Neuron (in vitro differentiated cells): Measurements from ENCODE around the gene INKA2.
A peak's percentile ranks its signal among the peaks of the same experiment; 100 is the strongest.

Experiments
- H2AFZ ChIP-seq: one replicate; pipeline ENCODE4 v1.6.1; 2013; ENCODE audit warnings: low read depth, mild to moderate bottlenecking, inconsistent platforms, low read length, moderate library complexity
- H3K27me3 ChIP-seq: one replicate; pipeline ENCODE4 v1.6.1; 2013; ENCODE audit warnings: low read length; ENCODE audit not compliant: insufficient read depth
- H3K36me3 ChIP-seq: one replicate; pipeline ENCODE4 v1.6.1; 2013; ENCODE audit warnings: low read length; ENCODE audit not compliant: insufficient read depth
- H3K4me1 ChIP-seq: one replicate; pipeline ENCODE4 v1.6.1; 2013; ENCODE audit warnings: low read length; ENCODE audit not compliant: insufficient read depth
- H3K4me3 ChIP-seq: 2 replicates; pipeline ENCODE4 v1.5.1; 2013; ENCODE audit warnings: mild to moderate bottlenecking, low read length, moderate library complexity
- H3K9me3 ChIP-seq: one replicate; pipeline ENCODE4 v1.6.1; 2013; ENCODE audit warnings: low read length

Gene INKA2

GRCh38 chr1:111768023-111768422 lies 28.8 kb upstream of the INKA2 start:
- H3K9me3 ChIP-seq = no peaks in the 10 kb centered on the region
- no peak overlapping the region for H2AFZ ChIP-seq
- H3K4me3 ChIP-seq = no peak overlapping the region
- H3K4me1 ChIP-seq = no peaks in the 10 kb centered on the region
- peaks cover 52% of the 10 kb centered on the region for H3K36me3 ChIP-seq
- H3K27me3 ChIP-seq = no peaks in the 10 kb centered on the region

- Histone ChIP-seq H3K4me3 (no peak overlapping the region), H3K4me1 (no peaks in the 10 kb centered on the region), H3K9me3 (no peaks in the 10 kb centered on the region), H3K27me3 (no peaks in the 10 kb centered on the region), H2AFZ (no peak overlapping the region), H3K36me3 (peaks cover 87% of the 10 kb centered on the region)
These were observed 23.1 kb upstream of the INKA2 start for GRCh38 chr1:111762332-111762731.

GRCh38 chr1:111761717-111762116 lies 22.5 kb upstream of the INKA2 start:
- Histone ChIP-seq H2AFZ (no peak overlapping the region), H3K9me3 (no peaks in the 10 kb centered on the region), H3K4me3 (no peak overlapping the region), H3K27me3 (no peaks in the 10 kb centered on the region), H3K4me1 (peaks cover 6% of the 10 kb centered on the region), H3K36me3 (peaks cover 85% of the 10 kb centered on the region)

GRCh38 chr1:111758373-111758772 lies 19.2 kb upstream of the INKA2 start:
- no peaks in the 10 kb centered on the region for H3K27me3 ChIP-seq
- H3K4me3 ChIP-seq = no peak overlapping the region
- no peak overlapping the region for H2AFZ ChIP-seq
- H3K4me1 ChIP-seq = peaks cover 18% of the 10 kb centered on the region
- H3K9me3 ChIP-seq = no peaks in the 10 kb centered on the region
- H3K36me3 ChIP-seq = peaks cover 56% of the 10 kb centered on the region

- Histone ChIP-seq H3K9me3 (no peaks in the 10 kb centered on the region), H3K4me1 (peaks cover 18% of the 10 kb centered on the region), H3K36me3 (peaks cover 34% of the 10 kb centered on the region), H3K27me3 (no peaks in the 10 kb centered on the region), H2AFZ (peak overlapping the region; percentile 59), H3K4me3 (peak overlapping the region; percentile 79)
These were observed 16.9 kb upstream of the INKA2 start for GRCh38 chr1:111756124-111756513.

- Histone ChIP-seq H3K9me3 (no peaks in the 10 kb centered on the region), H3K4me3 (peak within 1 kb of the TSS; percentile 79), H3K36me3 (peaks cover 28% of the 10 kb centered on the region), H2AFZ (peak within 1 kb of the TSS; percentile 65), H3K4me1 (peaks cover 18% of the 10 kb centered on the region), H3K27me3 (no peaks in the 10 kb centered on the region)
These were observed 16.3 kb upstream of the INKA2 start, which contains the start of gene DDX20 for GRCh38 chr1:111755331-111756123. TSS of gene DDX20 (plus strand) at chr1:111755901. CDS start at chr1:111755925, 24 bp downstream.

GRCh38 chr1:111754984-111755330 lies 15.8 kb upstream of the INKA2 start:
- Histone ChIP-seq H2AFZ (peak overlapping the region; percentile 65), H3K4me3 (peak overlapping the region; percentile 79), H3K4me1 (peaks cover 18% of the 10 kb centered on the region), H3K9me3 (no peaks in the 10 kb centered on the region), H3K27me3 (no peaks in the 10 kb centered on the region), H3K36me3 (peaks cover 23% of the 10 kb centered on the region)

GRCh38 chr1:111751906-111752575 lies 12.8 kb upstream of the INKA2 start:
- Histone ChIP-seq H2AFZ (no peak overlapping the region), H3K4me1 (peaks cover 29% of the 10 kb centered on the region), H3K36me3 (peaks cover 1% of the 10 kb centered on the region), H3K27me3 (no peaks in the 10 kb centered on the region), H3K4me3 (no peak overlapping the region), H3K9me3 (no peaks in the 10 kb centered on the region)

- no peaks in the 10 kb centered on the region for H3K27me3 ChIP-seq
- no peaks in the 10 kb centered on the region for H3K9me3 ChIP-seq
- no peak overlapping the region for H2AFZ ChIP-seq
- H3K36me3 ChIP-seq = no peaks in the 10 kb centered on the region
- H3K4me3 ChIP-seq = no peak overlapping the region
- peaks cover 21% of the 10 kb centered on the region for H3K4me1 ChIP-seq
These were observed 11.7 kb upstream of the INKA2 start for GRCh38 chr1:111750856-111751255.

GRCh38 chr1:111749628-111750027 lies 10.4 kb upstream of the INKA2 start:
- Histone ChIP-seq H3K9me3 (no peaks in the 10 kb centered on the region), H3K27me3 (no peaks in the 10 kb centered on the region), H3K36me3 (no peaks in the 10 kb centered on the region), H3K4me1 (peaks cover 18% of the 10 kb centered on the region), H3K4me3 (no peak overlapping the region), H2AFZ (no peak overlapping the region)

GRCh38 chr1:111747947-111748346 lies 8.8 kb upstream of the INKA2 start:
- peaks cover 14% of the 10 kb centered on the region for H3K4me1 ChIP-seq
- H2AFZ ChIP-seq = no peak overlapping the region
- H3K27me3 ChIP-seq = no peaks in the 10 kb centered on the region
- no peaks in the 10 kb centered on the region for H3K9me3 ChIP-seq
- H3K4me3 ChIP-seq = no peak overlapping the region
- no peaks in the 10 kb centered on the region for H3K36me3 ChIP-seq

- H3K4me1 ChIP-seq = peaks cover 17% of the 10 kb centered on the region
- no peak overlapping the region for H3K4me3 ChIP-seq
- no peak overlapping the region for H2AFZ ChIP-seq
- H3K9me3 ChIP-seq = no peaks in the 10 kb centered on the region
- H3K27me3 ChIP-seq = no peaks in the 10 kb centered on the region
- no peaks in the 10 kb centered on the region for H3K36me3 ChIP-seq
These were observed 8.1 kb upstream of the INKA2 start for GRCh38 chr1:111747282-111747734.

- Histone ChIP-seq H3K4me1 (peaks cover 17% of the 10 kb centered on the region), H3K4me3 (no peak overlapping the region), H3K9me3 (no peaks in the 10 kb centered on the region), H2AFZ (no peak overlapping the region), H3K27me3 (no peaks in the 10 kb centered on the region), H3K36me3 (no peaks in the 10 kb centered on the region)
These were observed 7.4 kb upstream of the INKA2 start for GRCh38 chr1:111746614-111746999.
